ENCODE measurements around the gene KCND2.
"Not testable (repeated sequence)": the region's sequence is repeated elsewhere in the genome, so short reads cannot be mapped to it uniquely, and the experiment has no call there.

Gene KCND2

GRCh38 chr7:120775755-120776154 is 502.8 kb downstream of the KCND2 start:
- DNase-seq = no peak

GRCh38 chr7:120779078-120779477 is 506.1 kb downstream of the KCND2 start:
- not testable (repeated sequence) for DNase-seq

- DNase-seq = not testable (repeated sequence)
Observed at GRCh38 chr7:120780451-120780850, 507.5 kb downstream of the KCND2 start.

DNA sequence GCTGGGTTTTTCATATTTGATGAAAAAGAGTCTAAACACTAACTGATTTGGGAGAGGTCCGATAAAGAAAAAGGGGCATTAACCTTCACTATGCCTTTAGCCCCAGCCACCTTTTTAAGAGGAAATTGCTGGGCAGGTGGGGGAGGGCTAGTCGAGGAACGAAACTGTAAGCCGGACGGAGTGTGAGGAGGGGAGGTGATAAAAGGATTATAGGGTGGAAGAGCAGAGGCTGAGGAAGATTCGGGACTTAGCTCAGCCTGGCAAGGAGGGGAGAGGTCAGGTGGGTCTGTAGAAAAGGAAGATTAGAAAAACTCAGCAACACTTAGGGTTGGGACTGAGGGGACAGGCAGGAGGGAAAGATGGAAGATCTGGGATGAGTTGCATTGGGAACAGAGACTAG is 508.0 kb downstream of the KCND2 start:
- no peak for DNase-seq

DNA sequence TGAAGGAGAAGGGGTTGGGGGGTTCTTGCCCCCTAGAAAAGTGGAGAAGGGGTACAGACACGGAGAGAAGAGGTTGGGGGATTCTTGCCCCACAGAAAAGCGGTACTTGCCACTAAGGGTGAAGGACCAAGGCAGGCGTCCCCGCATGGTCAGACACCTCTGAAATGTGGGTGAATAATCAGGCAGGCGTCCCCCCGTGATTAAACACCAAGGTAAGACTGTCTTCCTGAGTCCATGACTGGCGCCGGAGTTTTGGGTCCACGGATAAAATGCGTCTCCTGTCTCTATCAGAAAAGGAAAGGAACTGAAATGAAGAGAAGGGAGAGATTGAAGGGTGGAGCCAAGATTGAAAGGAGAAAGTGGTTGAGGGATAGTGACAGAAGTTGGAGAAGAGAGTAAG is 508.9 kb downstream of the KCND2 start:
- DNase-seq = not testable (repeated sequence)

GRCh38 chr7:120783273-120783672 is 510.3 kb downstream of the KCND2 start:
- DNase-seq = no peak

DNA sequence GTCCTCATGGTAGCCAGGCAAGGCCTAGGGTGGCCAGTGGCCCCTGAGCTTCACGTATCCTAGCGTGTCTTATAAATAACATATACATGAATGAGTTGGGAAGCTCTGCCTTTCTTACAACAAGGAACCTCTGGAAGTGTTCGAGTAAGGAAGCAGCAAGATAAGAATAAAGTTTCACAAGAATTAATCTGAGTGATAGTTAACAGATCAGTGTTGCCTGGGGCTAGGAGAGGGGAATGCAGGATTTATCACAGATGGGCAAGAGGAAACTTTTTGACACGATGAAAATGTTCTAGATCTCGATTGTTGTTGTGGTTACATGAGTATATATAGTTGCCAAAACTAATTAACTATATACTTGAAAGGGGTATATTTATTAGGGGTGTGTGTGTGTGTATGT is 510.7 kb downstream of the KCND2 start:
- no peak for DNase-seq

DNA sequence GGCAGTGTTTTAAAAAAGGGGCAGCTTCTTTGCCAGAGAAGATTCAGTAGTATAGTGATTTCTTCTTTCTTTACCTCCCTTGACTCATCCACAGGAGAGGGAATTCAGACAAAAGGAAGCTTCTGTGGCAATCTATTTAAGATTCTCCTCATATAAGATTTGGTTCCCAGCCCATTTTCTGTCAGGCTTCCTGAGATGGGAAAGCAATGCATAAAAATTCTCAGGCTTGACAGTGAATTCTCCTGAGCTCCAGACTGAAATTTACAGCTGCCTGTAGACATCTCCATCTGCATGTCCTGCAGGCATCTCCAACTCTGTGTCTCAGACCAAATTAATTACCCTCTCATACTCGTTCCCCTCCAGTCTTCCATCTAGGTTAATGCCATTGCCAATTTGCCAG is 512.1 kb downstream of the KCND2 start:
- DNase-seq = no peak

GRCh38 chr7:120792091-120792860 is 519.3 kb downstream of the KCND2 start:
- peak; percentile 66 for DNase-seq

GRCh38 chr7:120792861-120793130 is 519.8 kb downstream of the KCND2 start:
- no peak for DNase-seq

DNA sequence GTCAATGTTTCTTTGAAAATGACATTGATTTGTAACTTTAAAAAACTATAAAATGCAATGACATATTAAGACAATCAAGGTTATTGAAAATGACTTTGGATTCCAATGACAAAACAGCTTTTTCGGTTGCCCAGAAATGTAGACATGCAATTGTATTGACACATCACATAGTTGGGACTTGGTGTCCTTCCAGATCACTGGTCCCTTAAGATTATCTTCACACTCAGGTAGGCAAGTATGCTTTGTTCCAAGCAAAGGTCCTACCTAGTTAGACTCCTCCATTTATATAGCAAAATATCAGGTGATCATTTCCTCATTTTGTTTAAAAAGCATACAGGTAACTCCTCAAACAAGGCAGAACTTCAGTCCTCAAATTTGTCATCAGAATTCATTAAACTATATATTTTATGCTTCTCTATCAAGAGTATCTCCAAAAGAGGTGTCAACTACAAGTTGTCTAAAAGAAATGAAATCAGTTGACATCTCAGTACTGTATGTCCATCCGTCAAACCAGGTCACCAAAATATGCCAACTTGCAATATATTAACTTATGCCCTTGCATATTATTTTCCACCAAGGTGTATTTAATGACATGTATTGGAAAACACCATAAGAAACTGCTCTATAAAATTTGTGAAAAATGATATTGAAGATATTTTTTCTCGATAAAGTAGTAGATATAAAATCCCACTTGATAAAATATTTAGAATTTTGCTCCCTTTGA is 520.4 kb downstream of the KCND2 start:
- DNase-seq = no peak

GRCh38 chr7:120794106-120794729 is 521.2 kb downstream of the KCND2 start:
- DNase-seq = no peak

DNA sequence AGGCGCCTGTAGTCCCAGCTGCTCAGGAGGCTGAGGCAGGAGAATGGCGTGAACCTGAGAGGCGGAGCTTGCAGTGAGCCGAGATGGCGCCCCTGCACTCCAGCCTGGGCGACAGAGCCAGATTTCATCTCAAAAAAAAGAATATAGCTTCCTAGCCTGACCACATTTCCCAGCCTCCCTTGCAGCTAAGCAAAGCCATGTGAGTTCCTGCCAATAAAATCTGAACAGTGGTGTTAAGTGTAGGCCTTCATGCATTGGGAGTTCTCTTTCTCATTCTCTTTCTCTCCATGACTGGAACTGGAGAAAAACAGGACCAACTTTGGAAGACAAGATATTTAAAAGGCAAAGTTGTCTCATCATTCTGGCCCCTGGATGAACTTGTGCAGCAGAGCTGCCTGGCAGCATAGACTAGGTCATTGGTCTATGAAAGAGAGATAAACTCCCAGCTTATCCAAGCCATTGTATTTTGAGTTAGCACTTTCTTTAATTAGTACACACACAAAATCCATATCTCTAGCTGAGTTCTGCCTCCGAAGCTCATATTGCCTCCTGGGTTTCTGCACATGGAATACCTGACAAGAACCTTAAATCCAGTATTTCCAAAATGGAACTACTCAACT is 524.2 kb downstream of the KCND2 start:
- no peak for DNase-seq

DNA sequence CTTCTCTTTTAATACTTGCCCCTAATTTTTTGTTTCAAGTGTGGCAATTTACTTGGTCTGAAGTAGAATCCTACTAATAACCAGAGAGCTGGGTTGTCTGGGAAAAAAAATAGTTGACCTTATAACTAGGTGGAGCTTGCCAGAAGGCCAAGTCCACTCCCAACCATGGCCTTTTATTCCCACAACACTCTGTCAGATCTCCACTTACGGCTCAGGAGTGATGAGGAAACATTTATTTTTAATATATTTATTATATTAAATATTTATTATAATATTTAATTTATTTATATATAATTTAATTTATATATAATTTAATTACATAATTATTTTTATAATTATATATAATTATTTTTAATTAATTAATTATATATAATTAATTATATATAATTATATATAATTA is 526.2 kb downstream of the KCND2 start:
- no peak for DNase-seq

All from activated CD4-positive, CD25-positive, alpha-beta regulatory T cell treated with anti-CD3 and anti-CD28 coated beads, Interleukin-2, amount 50 U/mL, for 72 hours (primary cell).